Subcutaneous abdominal adipose tissue (tissue), 5 donors: ENCODE data around the gene TMEM151B.

ENCODE experiments used
- H3K27ac ChIP-seq: one replicate; pipeline ENCODE4 v1.7.0; 2013; ENCODE audit warnings: low read depth, mild to moderate bottlenecking, inconsistent platforms, low read length, moderate library complexity
- H3K27me3 ChIP-seq, 5 donors: one replicate each; pipeline ENCODE4 v1.7.0; 2013; ENCODE audit warnings: low read length in 5 of 5, inconsistent platforms in 1 of 5; ENCODE audit not compliant: control insufficient read depth in 5 of 5, insufficient read depth in 4 of 5
- H3K36me3 ChIP-seq, 5 donors: one replicate each; pipeline ENCODE4 v1.7.0; 2013; ENCODE audit warnings: low read length in 5 of 5; ENCODE audit not compliant: control insufficient read depth in 5 of 5, insufficient read depth in 5 of 5
- H3K4me1 ChIP-seq, 5 donors: one replicate each; pipeline ENCODE4 v1.7.0; 2013; ENCODE audit warnings: low read length in 5 of 5, mild to moderate bottlenecking in 3 of 5, moderate library complexity in 1 of 5; ENCODE audit not compliant: control insufficient read depth in 5 of 5, insufficient read depth in 5 of 5
- H3K4me3 ChIP-seq, 5 donors: one replicate each; pipeline ENCODE4 v1.7.0; 2013; ENCODE audit warnings: low read length in 5 of 5, low read depth in 1 of 5
- H3K9ac ChIP-seq, 5 donors: one replicate each; pipeline ENCODE4 v1.7.0; 2013; ENCODE audit warnings: low read length in 5 of 5, mild to moderate bottlenecking in 4 of 5, moderate library complexity in 3 of 5
- H3K9me3 ChIP-seq, 5 donors: one replicate each; pipeline ENCODE4 v1.7.0; 2013; ENCODE audit warnings: low read length in 5 of 5; ENCODE audit not compliant: control insufficient read depth in 5 of 5
- donor health status: healthy.
- donor health status: healthy.
- donor health status: healthy.
- donor health status: healthy.
- donor health status: healthy.

The TMEM151B gene

GRCh38 chr6:44278315-44278714 is 8.1 kb downstream of the TMEM151B start:
- Histone ChIP-seq H3K27me3 (peaks cover 21 to 46% (median 43%) of the 10 kb centered on the region in 5 donors), H3K4me1 (peaks cover 0 to 12% (median 7%) of the 10 kb centered on the region in 5 donors), H3K36me3 (no peaks in the 10 kb centered on the region), H3K9ac (no peak overlapping the region), H3K9me3 (no peaks in the 10 kb centered on the region), H3K4me3 (no peak overlapping the region), H3K27ac (no peak overlapping the region)

- H3K9me3 ChIP-seq, result no peaks in the 10 kb centered on the region
- no peak overlapping the region for H3K9ac ChIP-seq
- H3K27ac ChIP-seq, result no peak overlapping the region
- no peaks in the 10 kb centered on the region for H3K36me3 ChIP-seq
- H3K4me3 ChIP-seq, result no peak overlapping the region
- H3K4me1 ChIP-seq, result peaks cover 0 to 12% (median 7%) of the 10 kb centered on the region in 5 donors
- peaks cover 20 to 44% (median 38%) of the 10 kb centered on the region in 5 donors for H3K27me3 ChIP-seq
These were observed 8.8 kb downstream of the TMEM151B start for GRCh38 chr6:44278774-44279697.

GRCh38 chr6:44284121-44284520 is 13.9 kb downstream of the TMEM151B start:
- H3K27me3 ChIP-seq, result peaks cover 10 to 29% (median 23%) of the 10 kb centered on the region in 5 donors
- H3K4me3 ChIP-seq, result no peak overlapping the region
- no peaks in the 10 kb centered on the region for H3K4me1 ChIP-seq
- no peak overlapping the region for H3K9ac ChIP-seq
- no peak overlapping the region for H3K27ac ChIP-seq
- H3K9me3 ChIP-seq, result no peaks in the 10 kb centered on the region
- no peaks in the 10 kb centered on the region for H3K36me3 ChIP-seq

GRCh38 chr6:44284867-44285266 is 14.6 kb downstream of the TMEM151B start:
- Histone ChIP-seq H3K27me3 (peaks cover 15 to 31% (median 24%) of the 10 kb centered on the region in 5 donors), H3K36me3 (no peaks in the 10 kb centered on the region), H3K9me3 (no peaks in the 10 kb centered on the region), H3K27ac (no peak overlapping the region), H3K9ac (no peak overlapping the region), H3K4me1 (no peaks in the 10 kb centered on the region), H3K4me3 (no peak overlapping the region)

GRCh38 chr6:44285552-44286284 is 15.5 kb downstream of the TMEM151B start:
- no peak overlapping the region for H3K4me3 ChIP-seq
- H3K9me3 ChIP-seq, result no peaks in the 10 kb centered on the region
- H3K27me3 ChIP-seq, result peaks cover 23 to 39% (median 32%) of the 10 kb centered on the region in 5 donors
- no peaks in the 10 kb centered on the region for H3K36me3 ChIP-seq
- H3K9ac ChIP-seq, result no peak overlapping the region
- no peaks in the 10 kb centered on the region for H3K4me1 ChIP-seq
- H3K27ac ChIP-seq, result no peak overlapping the region

GRCh38 chr6:44286285-44286565 is 16.0 kb downstream of the TMEM151B start:
- no peaks in the 10 kb centered on the region for H3K36me3 ChIP-seq

GRCh38 chr6:44286747-44287146 is 16.5 kb downstream of the TMEM151B start:
- Histone ChIP-seq H3K9ac (no peak overlapping the region), H3K27ac (no peak overlapping the region), H3K9me3 (no peaks in the 10 kb centered on the region), H3K27me3 (peaks cover 28 to 47% (median 40%) of the 10 kb centered on the region in 5 donors), H3K4me1 (no peaks in the 10 kb centered on the region), H3K4me3 (no peak overlapping the region), H3K36me3 (no peaks in the 10 kb centered on the region)

More at GRCh38 chr6:44286285-44286565, 16.0 kb downstream of the TMEM151B start:
- Histone ChIP-seq H3K27ac (no peak overlapping the region), H3K27me3 (peaks cover 28 to 43% (median 35%) of the 10 kb centered on the region in 5 donors), H3K9ac (no peak overlapping the region), H3K4me1 (no peaks in the 10 kb centered on the region), H3K9me3 (no peaks in the 10 kb centered on the region), H3K4me3 (no peak overlapping the region)

- Histone ChIP-seq H3K9ac (no peak overlapping the region), H3K27ac (no peak overlapping the region), H3K4me1 (no peaks in the 10 kb centered on the region), H3K36me3 (no peaks in the 10 kb centered on the region), H3K4me3 (no peak overlapping the region), H3K27me3 (peaks cover 31 to 64% (median 56%) of the 10 kb centered on the region in 5 donors), H3K9me3 (no peaks in the 10 kb centered on the region)
These were observed 19.5 kb downstream of the TMEM151B start for GRCh38 chr6:44289726-44290260.

- H3K4me1 ChIP-seq, result peaks cover 0 to 2% (median under 1%) of the 10 kb centered on the region in 5 donors
- H3K27me3 ChIP-seq, result peaks cover 50 to 77% (median 70%) of the 10 kb centered on the region in 5 donors
- no peak overlapping the region for H3K4me3 ChIP-seq
- H3K9ac ChIP-seq, result no peak overlapping the region
- H3K36me3 ChIP-seq, result no peaks in the 10 kb centered on the region
- H3K27ac ChIP-seq, result no peak overlapping the region
- H3K9me3 ChIP-seq, result no peaks in the 10 kb centered on the region
These were observed 21.6 kb downstream of the TMEM151B start for GRCh38 chr6:44291841-44292240.
